ENCODE data around the gene ORC2. TPM values are rescaled to one million over a fixed set of nuclear protein-coding genes. Genes with fewer than 3 reads are reported as not detected.

The ORC2 gene
- total RNA-seq, 6 experiments from 2014 or later = 5.3 to 13.6 (median 8.4) TPM

DNA sequence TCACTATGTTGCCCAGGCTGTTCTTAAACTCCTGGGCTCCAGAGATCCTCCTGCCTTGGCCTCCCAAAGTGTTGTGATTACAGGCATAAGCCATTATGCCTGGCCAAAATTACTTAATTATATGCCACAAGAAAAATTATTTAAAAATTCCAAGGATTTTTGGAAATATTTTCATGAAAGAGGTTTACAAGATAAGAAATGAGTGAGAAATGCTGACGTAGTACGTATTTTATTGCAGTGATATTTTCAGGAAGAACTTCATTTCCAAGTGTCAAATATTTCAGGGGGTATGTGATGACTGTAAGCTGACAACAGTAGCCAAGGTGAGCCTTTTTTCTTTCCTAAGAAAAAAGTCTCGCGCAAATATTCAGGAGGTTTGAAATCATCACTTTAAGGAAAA lies 53.5 kb downstream of the ORC2 start:
- WGBS (ENCODE audit: insufficient coverage, low coverage, low lambda C conversion rate, missing lambda C conversion rate) = 93% methylated on average over 4 of the region's 4 CpGs
- no peaks in the 10 kb centered on the region for H3K4me1 ChIP-seq
- TF ChIP-seq CTCF (IDR thresholded peaks at IDR 0.05) = no peak
- no peak for TF ChIP-seq POLR2A (IDR thresholded peaks at IDR 0.05)
- peaks cover 0 to 49% (median 16%) of the 10 kb centered on the region in 4 donors for H3K36me3 ChIP-seq
- intact Hi-C loops (cut with DNase I) = loop anchor here in 1 of 2 donors (10.0 kb wide), 1 partner anchor 255 kb away; no protein-coding TSS in a partner anchor
- no peak overlapping the region for H3K4me3 ChIP-seq
- ATAC-seq = no peak
- DNase-seq = no peak
- H3K27me3 ChIP-seq = no peaks in the 10 kb centered on the region
- no peak overlapping the region for H3K27ac ChIP-seq
- H3K9me3 ChIP-seq = no peaks in the 10 kb centered on the region

GRCh38 chr2:200905618-200906296 lies 57.7 kb downstream of the ORC2 start:
- H3K4me1 ChIP-seq = peaks cover 0 to 3% (median 0%) of the 10 kb centered on the region in 4 donors
- peak; percentile 78 to 81 (median 78) for DNase-seq
- H3K36me3 ChIP-seq = peaks cover 0 to 24% (median 4%) of the 10 kb centered on the region in 4 donors
- TF ChIP-seq POLR2A (IDR thresholded peaks at IDR 0.05) (no peak), CTCF (IDR thresholded peaks at IDR 0.05) (peak; percentile 65 to 78 (median 76))
- H3K27ac ChIP-seq = no peak overlapping the region
- WGBS (ENCODE audit: insufficient coverage, low coverage, low lambda C conversion rate, missing lambda C conversion rate) = 33% methylated on average over 2 of the region's 2 CpGs
- no peaks in the 10 kb centered on the region for H3K9me3 ChIP-seq
- no peak overlapping the region for H3K4me3 ChIP-seq
- intact Hi-C loops (cut with DNase I) = loop anchor here in 1 of 2 donors (10.0 kb wide), 1 partner anchor 259 kb away; no protein-coding TSS in a partner anchor
- H3K27me3 ChIP-seq = no peaks in the 10 kb centered on the region
- ATAC-seq = peak; percentile 90 to 96 (median 92)

GRCh38 chr2:200901459-200902072 lies 61.9 kb downstream of the ORC2 start:
- no peaks in the 10 kb centered on the region for H3K27me3 ChIP-seq
- DNase-seq = peak in 2 of 3 donors; percentile 36 to 60
- no peaks in the 10 kb centered on the region for H3K9me3 ChIP-seq
- peak; percentile 92 to 95 (median 94) for ATAC-seq
- no peak overlapping the region for H3K27ac ChIP-seq
- intact Hi-C loops (cut with DNase I) = loop anchor here (5.0 to 10.0 kb wide), 2 partner anchors 263 to 276 kb away; no protein-coding TSS in a partner anchor
- H3K4me3 ChIP-seq = no peak overlapping the region
- peaks cover 0 to 31% (median 0%) of the 10 kb centered on the region in 4 donors for H3K36me3 ChIP-seq
- H3K4me1 ChIP-seq = peaks cover 0 to 3% (median 0%) of the 10 kb centered on the region in 4 donors
- no peak for TF ChIP-seq POLR2A (IDR thresholded peaks at IDR 0.05)
- peak; percentile 65 to 77 (median 74) for TF ChIP-seq CTCF (IDR thresholded peaks at IDR 0.05)
- WGBS (ENCODE audit: insufficient coverage, low coverage, low lambda C conversion rate, missing lambda C conversion rate) = 0% methylated on average over 4 of the region's 4 CpGs

- ATAC-seq = no peak
- no peak for DNase-seq
- Histone ChIP-seq H3K4me3 (no peak overlapping the region), H3K4me1 (peaks cover 0 to 3% (median 0%) of the 10 kb centered on the region in 4 donors), H3K36me3 (peaks cover 0 to 47% (median 0%) of the 10 kb centered on the region in 4 donors), H3K27me3 (no peaks in the 10 kb centered on the region), H3K9me3 (no peaks in the 10 kb centered on the region), H3K27ac (no peak overlapping the region)
- TF ChIP-seq POLR2A (IDR thresholded peaks at IDR 0.05) (no peak), CTCF (IDR thresholded peaks at IDR 0.05) (no peak)
- intact Hi-C loops (cut with DNase I) = no loop called here
Observed at GRCh38 chr2:200899482-200899881, 64.0 kb downstream of the ORC2 start.

Measured in right lobe of liver (tissue), 6 donors.